GM12872 (cell line): Measurements from ENCODE around the gene ESPNL.

Source experiments
- TF ChIP-seq, protein P1 (sequence below): IDR thresholded peaks from 3 replicates; pipeline ENCODE4 v1.5.1; 2011; ENCODE audit warnings: low read depth, mild to moderate bottlenecking, low read length, moderate library complexity; ENCODE audit not compliant: insufficient read depth

Gene ESPNL

GRCh38 chr2:238166391-238167343, 66.5 kb downstream of the ESPNL start:
- TF ChIP-seq, protein P1, sequence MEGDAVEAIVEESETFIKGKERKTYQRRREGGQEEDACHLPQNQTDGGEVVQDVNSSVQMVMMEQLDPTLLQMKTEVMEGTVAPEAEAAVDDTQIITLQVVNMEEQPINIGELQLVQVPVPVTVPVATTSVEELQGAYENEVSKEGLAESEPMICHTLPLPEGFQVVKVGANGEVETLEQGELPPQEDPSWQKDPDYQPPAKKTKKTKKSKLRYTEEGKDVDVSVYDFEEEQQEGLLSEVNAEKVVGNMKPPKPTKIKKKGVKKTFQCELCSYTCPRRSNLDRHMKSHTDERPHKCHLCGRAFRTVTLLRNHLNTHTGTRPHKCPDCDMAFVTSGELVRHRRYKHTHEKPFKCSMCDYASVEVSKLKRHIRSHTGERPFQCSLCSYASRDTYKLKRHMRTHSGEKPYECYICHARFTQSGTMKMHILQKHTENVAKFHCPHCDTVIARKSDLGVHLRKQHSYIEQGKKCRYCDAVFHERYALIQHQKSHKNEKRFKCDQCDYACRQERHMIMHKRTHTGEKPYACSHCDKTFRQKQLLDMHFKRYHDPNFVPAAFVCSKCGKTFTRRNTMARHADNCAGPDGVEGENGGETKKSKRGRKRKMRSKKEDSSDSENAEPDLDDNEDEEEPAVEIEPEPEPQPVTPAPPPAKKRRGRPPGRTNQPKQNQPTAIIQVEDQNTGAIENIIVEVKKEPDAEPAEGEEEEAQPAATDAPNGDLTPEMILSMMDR = no peak

DNA sequence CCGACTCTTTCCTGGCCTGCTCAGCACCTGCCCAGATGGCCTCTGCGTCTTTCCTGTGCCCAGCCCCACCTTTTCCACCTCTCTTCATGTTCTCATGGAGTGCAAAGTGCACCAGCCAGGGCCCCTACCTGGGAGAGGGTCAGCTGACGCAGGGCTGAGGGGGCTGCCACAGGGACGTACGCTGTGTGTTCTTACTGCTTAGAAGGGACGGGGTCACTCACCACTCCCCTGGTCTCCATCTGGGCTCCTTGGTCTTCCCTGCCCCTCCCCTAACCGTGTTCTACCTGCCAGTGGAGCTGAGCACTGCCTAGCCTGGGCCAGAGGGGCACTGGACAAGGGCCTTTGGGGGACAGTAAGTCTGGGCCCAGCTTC, 67.2 kb downstream of the ESPNL start:
- TF ChIP-seq, protein P1 = no peak

GRCh38 chr2:238167761-238168160, 67.6 kb downstream of the ESPNL start:
- TF ChIP-seq, protein P1 = no peak

GRCh38 chr2:238168196-238169047, 68.3 kb downstream of the ESPNL start:
- TF ChIP-seq, protein P1 = no peak

DNA sequence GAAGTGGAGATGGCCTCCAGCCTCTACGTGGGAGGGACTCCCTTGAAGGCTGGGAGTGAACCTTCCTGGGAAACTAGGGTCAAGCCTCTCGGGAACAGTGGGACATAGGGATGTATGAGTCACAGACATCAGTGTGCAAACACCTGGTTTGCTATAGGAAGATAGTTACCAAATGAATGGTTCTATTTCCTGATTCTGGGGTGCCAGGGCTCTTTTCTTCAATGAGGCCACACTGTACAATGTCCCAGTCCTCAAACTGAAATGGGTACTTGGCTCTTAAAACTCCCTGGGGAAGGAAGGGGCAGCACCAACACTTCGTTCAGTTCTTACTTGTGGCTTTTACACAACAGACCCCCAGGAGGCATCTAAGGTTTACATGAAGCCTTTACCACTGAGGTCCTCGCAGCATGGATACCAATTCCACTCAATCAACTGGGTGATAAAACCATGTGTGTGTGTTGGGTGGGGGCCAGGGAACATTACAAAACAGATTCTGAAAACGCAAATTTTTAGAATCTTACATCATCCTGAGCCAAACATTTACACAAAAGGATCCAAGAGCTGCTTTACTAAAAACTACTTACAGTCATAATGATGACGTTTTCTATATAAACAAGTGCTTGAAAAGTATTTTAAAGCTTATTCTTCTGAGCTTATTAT, 69.0 kb downstream of the ESPNL start:
- TF ChIP-seq, protein P1 = no peak

- TF ChIP-seq, protein P1 = no peak
Observed at GRCh38 chr2:238169708-238170251, 69.6 kb downstream of the ESPNL start.
